HG02798 (cell line): ENCODE data around the gene ABLIM3.

Experiments
- ATAC-seq: cut with Tn5 transposase; IDR thresholded peaks from one replicate; pipeline ENCODE4 v1.9.1; 2021; ENCODE audit warnings: mild to moderate bottlenecking; ENCODE audit not compliant: unreplicated experiment, poor library complexity

The ABLIM3 gene

DNA sequence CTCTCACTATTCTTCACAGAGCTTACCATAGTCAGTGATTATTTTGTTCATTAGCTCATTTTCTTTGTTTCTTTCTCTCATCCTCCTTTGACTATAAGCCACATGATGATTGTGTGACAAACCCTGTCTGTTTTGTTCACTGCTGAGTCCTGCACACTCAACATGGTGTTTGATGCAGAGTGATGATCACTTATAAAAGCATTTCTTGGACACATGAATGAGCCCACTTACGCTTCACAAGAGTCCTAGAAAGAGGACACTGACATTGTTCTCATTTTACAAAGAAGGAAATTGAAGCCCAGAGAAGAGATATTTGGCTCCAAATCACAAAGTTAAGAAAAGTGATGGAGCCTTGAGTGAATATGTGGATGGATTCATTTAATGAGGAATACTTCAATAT lies 13.4 kb downstream of the ABLIM3 start:
- ATAC-seq: no peak

DNA sequence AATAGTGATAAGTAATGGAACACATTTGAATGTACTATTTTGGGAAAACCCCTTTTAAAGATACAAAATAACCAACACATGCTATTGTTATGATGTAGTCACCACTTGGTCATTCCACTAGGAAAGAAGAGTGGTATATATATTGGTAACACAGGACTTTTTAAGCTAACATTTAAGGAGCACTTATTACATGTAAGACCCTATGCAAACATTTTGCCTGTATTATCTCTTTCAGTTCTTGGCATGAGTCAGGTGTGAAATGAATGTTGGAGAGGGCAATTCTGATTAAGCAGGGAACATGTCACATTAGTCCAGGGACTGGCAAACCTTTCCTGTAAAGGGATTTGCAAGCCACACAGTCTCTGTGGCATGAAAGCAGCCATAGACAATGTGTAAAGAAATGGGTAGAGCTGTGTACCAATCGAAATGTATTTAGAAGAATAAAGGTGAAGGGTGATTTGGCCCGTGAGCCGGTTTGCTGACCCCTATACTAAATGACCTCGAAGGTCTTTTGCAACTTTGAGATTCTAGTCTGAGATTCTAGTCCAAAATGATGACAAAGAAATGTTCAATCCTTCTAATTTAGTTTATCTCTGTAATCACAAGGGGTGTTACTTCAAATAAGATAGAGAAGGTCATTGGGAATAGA lies 15.3 kb downstream of the ABLIM3 start:
- ATAC-seq: no peak

DNA sequence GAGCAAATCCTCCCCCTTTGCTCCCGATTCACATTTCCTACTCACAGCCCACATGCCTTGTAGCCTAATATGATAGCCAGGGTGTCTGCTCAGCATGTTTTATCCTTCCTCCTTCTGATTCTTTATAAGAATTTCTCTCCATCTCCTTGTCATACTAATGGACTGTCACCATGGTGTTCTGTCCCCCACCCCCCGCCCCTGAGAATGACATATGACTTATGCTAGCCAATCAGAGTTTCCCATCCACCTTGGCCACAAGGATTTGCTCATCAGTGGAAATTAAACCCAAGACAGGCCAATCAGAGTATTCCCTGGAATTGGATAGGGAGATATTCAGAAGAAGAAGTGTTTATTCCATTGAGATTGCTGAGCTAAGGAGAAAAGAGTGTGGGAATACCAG lies 16.0 kb downstream of the ABLIM3 start:
- ATAC-seq: no peak

DNA sequence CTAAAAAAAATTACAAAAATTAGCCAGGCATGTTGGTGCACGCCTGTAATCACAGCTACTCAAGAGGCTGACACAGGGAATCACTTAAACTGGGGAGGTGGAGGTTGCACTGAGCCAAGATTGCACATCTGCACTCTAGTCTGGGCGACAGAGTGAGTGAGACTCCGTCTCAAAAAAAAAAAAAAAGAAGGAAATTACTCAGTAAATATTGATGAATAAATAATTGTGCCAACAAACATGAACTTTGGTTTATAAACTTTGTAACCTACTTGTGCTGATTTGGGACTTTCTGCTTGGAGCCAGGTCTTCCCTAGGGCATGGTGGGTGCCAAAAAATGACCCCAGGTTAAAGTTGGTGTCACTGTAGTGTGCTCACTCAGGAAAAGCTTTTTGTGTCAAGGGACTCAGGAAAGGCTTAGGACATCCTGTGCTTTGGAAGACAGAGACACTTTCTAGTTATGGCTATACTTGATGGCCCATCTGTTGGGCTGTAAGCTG lies 19.0 kb downstream of the ABLIM3 start:
- ATAC-seq: no peak

DNA sequence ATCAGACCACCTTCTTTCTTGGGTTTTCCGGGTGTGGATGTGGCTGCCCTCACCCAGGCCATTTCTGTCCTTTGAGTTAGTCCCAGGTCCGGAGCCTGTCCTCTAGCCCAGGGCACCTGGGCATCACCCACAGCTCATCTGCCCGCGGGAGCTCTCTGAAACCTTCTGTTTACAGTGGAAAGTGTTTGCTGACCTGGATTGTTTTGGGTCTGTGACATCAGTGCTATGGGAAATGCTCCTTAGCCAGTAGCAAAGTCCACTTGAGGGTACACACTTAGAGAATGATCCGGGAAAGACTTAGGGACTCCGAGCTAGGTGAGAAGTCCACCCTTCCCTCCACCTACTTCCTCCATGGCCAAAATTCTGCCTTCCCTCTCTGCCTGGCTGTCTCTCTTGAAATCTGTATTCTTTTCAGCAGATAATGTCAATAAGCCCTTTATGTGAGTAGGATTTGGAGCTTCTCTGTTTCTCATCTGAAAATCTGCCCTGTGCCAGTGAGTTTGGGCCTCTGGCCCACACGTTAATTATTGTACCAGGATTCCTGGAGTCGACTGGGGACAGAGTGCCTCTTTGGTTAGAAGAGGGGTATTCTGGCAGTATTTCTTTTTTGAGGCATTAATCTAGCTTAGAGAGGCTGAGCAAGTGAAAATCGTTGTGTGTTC lies 19.9 kb downstream of the ABLIM3 start:
- no peak for ATAC-seq

DNA sequence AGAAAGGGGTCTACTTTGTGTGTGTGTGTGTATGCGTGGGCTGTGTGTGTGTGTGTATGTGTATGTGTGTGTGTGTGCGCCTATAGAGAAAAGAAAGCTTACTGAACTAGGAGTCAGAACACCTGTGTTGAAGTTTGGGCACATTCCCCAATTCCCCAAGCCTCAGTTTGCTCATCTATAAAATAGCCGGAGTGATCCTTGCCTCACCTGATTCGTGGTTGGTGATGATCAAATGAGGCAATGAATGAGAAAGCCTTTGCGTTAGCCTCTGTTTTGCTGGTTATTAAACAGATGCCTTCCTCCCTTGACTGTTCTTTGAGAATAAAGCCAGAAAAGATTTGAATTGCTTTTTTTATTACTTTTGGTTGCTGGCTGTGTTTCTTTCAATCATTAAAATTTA lies 20.6 kb downstream of the ABLIM3 start:
- no peak for ATAC-seq

DNA sequence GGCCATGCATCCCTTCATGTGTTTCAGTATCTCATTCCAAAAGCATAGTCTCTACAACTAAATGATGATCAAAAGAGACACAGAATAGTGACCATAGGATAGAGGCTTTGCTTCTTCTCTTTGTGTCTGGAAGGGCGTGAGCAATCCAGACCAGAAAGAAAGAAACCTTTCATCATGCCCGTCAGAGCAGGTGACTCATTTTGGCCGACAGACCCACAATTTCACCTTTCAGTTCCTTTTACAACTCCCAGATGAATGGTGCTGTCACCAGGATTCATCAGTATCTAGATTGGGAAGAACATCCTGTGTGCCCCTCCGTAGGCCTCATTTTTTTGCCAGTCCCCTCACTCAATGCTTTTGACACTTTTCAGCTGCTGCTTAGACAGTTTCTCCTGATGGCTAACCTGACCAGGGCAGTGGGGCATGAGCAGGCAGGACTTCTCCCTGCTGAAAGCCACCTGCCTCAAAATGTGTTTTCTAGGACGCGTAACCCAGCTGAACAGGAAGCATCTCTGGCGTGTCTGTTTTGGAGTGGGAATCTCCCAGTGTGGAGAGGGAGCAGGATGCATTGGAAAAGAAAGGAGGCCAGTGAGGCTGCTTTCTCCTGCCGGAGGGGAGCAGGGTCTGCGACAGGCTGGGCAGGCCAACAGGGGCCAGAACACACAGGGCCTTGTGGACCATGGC lies 21.2 kb downstream of the ABLIM3 start:
- ATAC-seq: peak; percentile 79

DNA sequence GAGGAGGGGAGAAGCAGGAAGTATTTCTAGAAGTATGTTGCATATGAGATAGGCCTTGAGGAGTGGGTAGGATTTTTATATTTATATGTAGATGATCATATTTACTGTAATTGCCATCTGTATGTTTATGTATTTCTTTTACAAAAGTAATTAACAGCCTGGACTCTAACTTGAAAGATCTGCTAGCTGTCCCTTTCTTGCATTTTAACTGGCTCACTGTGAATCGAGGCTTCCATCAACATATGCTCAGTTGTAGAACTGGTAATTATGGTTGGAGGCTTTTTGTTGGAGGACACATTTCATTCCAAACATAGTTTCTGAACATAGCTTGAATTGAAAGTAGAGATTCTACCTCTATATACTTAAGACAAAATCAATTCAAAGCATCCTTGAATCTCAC lies 23.4 kb downstream of the ABLIM3 start:
- ATAC-seq: no peak

DNA sequence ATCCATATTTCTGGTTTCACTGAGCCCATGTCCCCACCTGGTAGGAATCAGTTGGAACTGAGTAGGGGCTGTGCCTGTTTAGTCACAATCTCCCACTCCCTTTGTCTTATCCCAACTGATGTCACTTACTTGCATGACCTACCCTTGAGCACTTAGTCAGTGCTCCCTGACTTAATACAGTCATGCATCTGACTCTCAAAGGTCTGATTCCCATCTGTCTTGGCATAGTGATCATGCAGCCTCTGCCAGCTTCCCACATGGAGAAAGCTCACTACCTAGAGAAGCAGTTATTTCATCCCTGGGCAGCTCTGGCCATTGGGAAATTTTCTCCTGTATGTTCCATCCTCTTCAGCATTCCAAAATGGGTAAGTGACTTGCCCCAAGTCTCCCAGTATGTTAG lies 24.8 kb downstream of the ABLIM3 start:
- no peak for ATAC-seq

DNA sequence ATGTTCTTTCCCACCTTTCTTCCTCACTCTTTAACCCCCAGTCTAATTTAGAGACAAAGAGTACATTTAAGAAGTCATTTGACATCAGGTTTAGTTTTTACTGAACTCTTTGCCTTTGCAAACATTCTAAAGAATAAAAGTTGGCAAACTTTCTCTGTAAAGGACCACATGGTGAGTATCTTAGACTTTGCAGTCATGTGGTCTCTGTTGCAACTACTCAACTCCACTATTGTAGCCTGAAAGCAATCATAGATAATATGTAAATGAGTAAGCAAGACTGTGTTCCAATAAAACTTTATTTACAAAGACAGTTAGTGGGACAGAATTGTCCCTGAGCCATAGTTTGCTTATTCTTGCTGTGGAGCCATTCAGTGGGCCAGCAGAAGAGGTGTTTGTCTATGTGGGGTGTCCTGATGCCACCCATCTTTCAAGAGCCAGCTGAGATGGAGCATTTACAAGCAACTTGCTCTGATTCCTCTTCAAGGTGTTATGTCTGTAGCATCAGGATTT lies 25.4 kb downstream of the ABLIM3 start:
- no peak for ATAC-seq

DNA sequence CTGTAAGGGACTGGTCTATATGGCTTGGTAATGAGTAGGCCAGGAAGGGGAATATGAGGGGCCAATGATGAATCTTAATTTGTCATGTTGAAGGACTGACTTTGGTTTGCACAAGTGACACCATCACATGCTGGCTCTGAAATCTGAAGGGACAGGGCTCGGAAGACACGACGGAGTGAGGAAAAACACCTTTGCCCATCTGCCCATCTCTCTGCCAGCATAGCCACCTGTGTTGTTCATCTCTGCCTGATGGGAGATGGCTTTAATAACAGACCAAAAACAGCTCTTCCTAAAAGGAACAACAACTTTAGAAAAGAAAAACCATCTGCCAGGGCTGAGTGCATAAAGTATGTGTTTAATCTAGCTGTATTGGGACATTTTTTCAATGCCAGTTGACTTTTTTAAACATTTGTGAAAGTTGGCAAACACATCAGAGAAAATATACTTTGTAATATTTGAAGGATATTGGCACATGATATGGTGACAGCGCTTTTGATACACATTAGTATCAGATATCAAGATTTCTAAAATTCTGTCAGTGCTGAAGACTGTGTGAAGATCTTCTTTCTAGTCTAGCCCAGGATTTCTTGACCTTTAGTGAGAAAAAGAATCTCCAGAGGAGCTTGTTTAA lies 27.1 kb downstream of the ABLIM3 start:
- ATAC-seq: no peak

DNA sequence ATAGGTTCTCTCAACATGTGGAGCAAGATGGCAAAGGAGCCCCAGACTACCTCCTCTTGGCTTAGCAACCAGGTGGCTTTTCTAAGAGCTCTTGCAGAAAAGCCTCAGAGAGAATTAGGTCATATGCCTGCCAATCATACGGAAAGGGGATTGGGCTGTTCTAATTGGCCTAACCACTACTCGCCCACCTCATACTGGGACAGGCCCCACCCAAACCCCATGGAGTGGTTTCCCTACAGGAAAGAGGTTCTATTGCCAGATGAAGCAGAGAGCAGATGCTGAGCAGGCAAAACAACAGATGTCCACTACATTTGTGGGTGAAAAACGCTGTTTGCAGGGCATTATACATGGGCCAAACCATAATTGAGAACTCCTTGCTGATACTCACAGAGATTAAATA lies 29.0 kb downstream of the ABLIM3 start:
- no peak for ATAC-seq

DNA sequence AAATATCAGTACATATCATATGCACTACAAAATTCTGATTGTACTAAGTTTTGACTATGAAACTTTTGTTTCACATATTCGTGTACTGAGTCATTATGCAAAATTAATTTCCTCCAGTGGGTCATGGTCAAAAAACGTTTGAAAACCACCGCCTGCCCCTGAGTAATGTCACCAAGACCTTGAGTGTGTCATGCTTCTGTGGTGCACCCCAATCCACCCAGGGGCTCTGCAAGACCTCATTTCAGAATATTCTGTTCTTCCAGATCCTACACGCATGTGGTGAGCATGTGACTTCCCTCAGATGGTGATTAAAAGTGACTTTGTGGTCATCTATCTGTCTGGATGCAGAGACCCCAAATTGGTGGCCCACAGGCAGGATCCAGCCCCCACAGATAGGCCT lies 31.0 kb downstream of the ABLIM3 start:
- ATAC-seq: peak; percentile 69

DNA sequence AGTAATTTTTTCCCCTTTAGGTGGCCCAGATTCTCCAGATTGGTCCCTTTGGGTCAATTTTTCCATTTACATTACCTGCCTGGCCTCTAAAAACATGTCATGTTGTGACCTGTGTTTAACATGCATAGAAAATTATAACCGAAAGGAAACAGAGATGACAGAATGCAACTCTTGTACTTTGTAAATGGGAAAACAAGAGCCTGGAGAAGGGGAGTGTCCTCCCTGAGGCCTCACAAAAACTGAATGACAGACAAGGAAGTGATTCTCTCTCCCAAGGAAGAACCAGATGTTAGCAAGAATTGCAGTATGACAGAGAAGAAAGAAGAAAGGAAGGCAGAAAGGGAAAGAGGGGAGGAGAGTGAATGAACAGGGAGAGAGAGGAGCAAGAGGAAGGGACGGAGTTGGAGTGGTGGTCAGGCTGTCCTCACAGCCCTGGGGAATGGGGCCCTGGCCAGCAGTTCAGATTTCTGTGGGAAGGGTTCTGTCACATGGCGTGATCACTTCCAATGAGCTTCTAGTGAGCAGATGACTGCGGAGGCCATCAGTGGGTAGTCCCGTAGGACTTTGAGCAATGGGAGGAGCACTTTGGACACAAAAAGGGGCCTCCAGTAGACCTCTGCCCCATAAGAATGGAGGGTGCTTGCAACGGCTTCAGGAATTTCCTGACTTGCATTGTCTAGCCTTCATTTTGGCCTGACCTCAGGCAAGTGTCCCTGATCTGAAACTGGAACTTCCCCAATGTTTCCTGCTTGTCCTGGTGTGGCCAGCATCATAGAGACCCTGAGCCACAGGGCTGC lies 31.6 kb downstream of the ABLIM3 start:
- no peak for ATAC-seq

DNA sequence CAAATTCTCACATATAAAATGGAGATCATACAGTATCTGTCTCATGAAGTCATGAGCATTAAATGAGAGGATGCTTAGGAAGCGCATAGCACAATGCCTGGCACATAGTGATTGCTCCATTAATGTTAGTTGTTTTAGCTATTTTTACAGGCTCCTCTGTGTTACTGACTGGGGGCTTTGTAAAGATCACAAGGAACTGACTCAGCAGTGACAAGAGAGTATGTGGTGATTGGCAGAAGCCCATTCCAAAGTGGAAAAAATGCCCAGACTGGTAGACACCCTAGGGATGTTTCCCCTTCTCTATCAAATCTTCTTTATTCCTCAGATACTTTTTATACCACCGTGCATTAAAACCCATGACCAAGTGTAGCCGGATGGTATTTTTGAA lies 33.5 kb downstream of the ABLIM3 start:
- no peak for ATAC-seq

DNA sequence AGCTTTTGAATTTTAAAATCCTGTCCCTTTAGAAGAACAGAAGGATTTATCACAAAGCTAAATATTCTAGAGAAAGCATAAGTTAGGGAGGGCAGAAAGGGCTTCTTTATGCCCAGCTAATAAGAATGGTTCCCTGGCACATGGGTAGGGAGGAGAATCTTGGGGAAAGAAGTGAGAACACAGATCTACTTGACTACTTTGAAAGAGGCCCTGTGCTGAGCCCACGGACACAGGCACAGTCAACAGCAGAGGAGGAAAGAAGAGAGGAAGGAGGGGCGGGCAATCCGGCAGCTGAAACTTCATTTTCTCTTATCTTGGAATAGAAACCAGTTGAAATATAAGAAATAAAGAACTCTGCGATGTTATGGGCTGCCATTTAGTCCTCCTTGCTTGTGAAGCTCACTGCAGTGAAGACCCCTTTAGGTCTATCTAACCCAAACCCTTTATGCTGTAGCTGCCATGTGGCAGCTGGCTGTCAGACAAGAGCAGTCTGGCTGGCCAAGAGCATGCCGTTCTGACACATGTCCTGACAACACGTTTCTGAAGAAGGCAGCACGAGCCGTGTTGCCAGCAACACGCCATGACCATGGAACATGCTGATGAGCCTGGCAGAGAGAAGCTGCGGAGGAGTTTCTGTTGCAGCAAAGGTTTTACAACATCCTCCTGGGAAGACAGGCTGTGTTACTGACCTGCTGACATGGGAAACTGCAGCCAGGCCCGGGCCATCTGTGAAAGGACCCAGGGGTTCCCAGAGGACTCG lies 34.2 kb downstream of the ABLIM3 start:
- no peak for ATAC-seq

DNA sequence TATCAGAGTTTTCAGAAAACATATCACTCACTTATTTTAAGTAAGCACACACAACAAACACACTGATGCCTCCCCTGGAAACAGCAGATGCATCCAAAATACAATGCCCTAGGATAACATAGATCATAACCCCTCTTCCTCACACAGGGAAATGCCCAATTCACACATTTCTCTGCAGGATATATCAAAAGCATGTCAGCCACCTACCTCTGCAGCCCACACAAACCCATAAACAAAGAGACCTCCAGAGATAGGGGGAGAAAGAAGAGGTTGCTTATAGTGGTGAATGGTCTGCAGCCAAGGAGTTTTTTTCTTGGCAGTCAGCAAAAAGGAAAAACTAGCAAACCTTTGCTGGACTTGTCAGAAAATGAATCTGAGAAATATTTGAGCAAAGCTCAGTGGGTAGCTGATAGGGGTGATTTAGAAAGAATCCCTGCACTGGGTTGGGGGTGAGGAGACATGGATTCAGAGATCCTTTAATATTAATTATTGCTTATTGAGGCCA lies 36.1 kb downstream of the ABLIM3 start:
- no peak for ATAC-seq

DNA sequence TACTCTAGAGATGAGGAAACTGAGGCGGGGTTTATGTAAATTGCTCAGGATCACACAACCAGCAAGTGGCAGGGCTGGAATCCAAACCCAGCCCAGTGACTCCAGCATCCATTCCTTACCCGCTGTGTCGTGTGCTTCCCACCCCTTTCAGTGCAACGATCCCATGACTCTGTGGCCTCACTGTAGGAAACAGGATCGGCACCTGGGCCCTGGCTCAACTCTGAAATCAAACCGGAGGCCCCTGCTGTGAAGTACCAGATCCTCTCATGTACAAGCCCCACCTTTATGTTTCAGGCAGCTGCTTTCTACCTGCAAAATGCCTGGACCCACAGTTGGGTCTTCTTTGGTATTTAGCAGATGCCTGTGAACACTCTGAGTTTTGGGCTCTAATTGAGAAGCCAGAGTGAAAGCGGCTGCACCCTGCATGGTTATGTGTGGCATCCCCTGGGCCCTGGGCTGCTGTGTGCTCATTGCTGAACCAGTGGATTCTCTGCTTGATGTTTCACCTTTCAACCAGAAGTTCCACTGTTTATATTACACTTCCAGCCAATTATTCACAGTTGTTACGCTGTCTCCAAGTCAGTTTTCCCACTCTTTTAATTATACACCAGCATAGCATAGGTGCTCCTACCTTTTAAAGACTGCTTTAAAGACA lies 36.7 kb downstream of the ABLIM3 start:
- ATAC-seq: no peak

DNA sequence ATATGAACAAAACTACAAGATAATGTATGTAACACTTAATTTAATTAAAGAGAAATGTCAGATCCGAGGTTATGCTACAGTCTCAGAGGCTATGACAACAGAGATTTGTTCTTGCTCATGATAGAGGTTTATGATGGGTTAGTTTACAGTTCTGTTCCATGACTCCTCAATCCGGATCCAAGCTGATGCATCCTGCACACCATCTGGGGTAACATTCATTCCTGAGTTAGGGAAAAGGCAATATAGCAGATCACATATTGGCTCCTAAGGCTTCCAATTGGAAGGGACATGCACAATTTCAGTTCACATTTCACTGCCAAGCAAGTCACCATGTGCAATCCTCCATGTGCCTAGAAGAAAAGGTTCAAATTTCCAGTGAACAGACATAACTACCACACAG lies 40.4 kb downstream of the ABLIM3 start:
- ATAC-seq: no peak
